HEK293T (cell line): ENCODE measurements around the gene TANC1.

Experiments
- CTCF ChIA-PET: fragments of 350-600 bp; formaldehyde crosslinking; extraction: SDS; loops from one replicate; lab custom pipeline; 2021; ENCODE audit warnings: antibody characterized with exemption, inconsistent platforms; lab: Yijun Ruan, JAX
- POLR2A ChIA-PET: fragments of 350-600 bp; formaldehyde crosslinking; extraction: SDS; loops from one replicate; lab custom pipeline; 2020; ENCODE audit warnings: antibody characterized with exemption, inconsistent platforms; lab: Yijun Ruan, JAX
- DNase-seq: peaks from one replicate; pipeline ENCODE4 v3.0.0; 2012; ENCODE audit warnings: mixed read lengths; ENCODE audit errors: extremely low spot score
- ARNT ChIP-seq: fragments of 450-650 bp; IDR thresholded peaks from 2 replicates; pipeline ENCODE4 v1.6.1; 2017; ENCODE audit warnings: mild to moderate bottlenecking
- BHLHE40 ChIP-seq: fragments of 450-650 bp; IDR thresholded peaks from 2 replicates; pipeline ENCODE4 v1.6.1; 2016; ENCODE audit warnings: mild to moderate bottlenecking, moderate library complexity, borderline replicate concordance
- CTBP1 ChIP-seq: fragments of 450-650 bp; IDR thresholded peaks from 2 replicates; pipeline ENCODE4 v1.6.1; 2016; ENCODE audit warnings: borderline replicate concordance
- ELF4 ChIP-seq: fragments of 450-650 bp; IDR thresholded peaks from 2 replicates; pipeline ENCODE4 v1.6.1; 2017; ENCODE audit warnings: antibody characterized with exemption
- FOXA1 ChIP-seq: fragments of 450-650 bp; IDR thresholded peaks from 2 replicates; pipeline ENCODE4 v1.6.1; 2016; ENCODE audit warnings: mild to moderate bottlenecking
- FOXK2 ChIP-seq: fragments of 450-650 bp; IDR thresholded peaks from 2 replicates; pipeline ENCODE4 v1.6.1; 2016; ENCODE audit warnings: mild to moderate bottlenecking
- FOXM1 ChIP-seq: fragments of 450-650 bp; IDR thresholded peaks from 2 replicates; pipeline ENCODE4 v1.6.1; 2017; ENCODE audit warnings: mild to moderate bottlenecking, borderline replicate concordance
- HDGF ChIP-seq: fragments of 450-650 bp; IDR thresholded peaks from 2 replicates; pipeline ENCODE4 v1.6.1; 2017; ENCODE audit warnings: antibody characterized with exemption, borderline replicate concordance
- L3MBTL2 ChIP-seq: fragments of 450-650 bp; conservative IDR thresholded peaks from 2 replicates; pipeline ENCODE4 v1.6.1; 2016; ENCODE audit warnings: mild to moderate bottlenecking
- LEF1 ChIP-seq: fragments of 450-650 bp; IDR thresholded peaks from 2 replicates; pipeline ENCODE4 v1.6.1; 2017; ENCODE audit warnings: mild to moderate bottlenecking, borderline replicate concordance
- NFRKB ChIP-seq: fragments of 450-650 bp; IDR thresholded peaks from 2 replicates; pipeline ENCODE4 v1.6.1; 2016; ENCODE audit warnings: mild to moderate bottlenecking, moderate library complexity
- PKNOX1 ChIP-seq: fragments of 450-650 bp; IDR thresholded peaks from 2 replicates; pipeline ENCODE4 v1.6.1; 2016
- SP1 ChIP-seq: fragments of 450-650 bp; IDR thresholded peaks from 2 replicates; pipeline ENCODE4 v1.6.1; 2017
- SUZ12 ChIP-seq: fragments of 450-650 bp; IDR thresholded peaks from 2 replicates; pipeline ENCODE4 v1.6.1; 2016; ENCODE audit warnings: mild to moderate bottlenecking
- TARDBP ChIP-seq: fragments of 450-650 bp; IDR thresholded peaks from 2 replicates; pipeline ENCODE4 v1.6.1; 2016
- ZNF384 ChIP-seq: fragments of 450-650 bp; IDR thresholded peaks from 2 replicates; pipeline ENCODE4 v1.6.1; 2016

TANC1 gene

GRCh38 chr2:159179096-159179495, 210.7 kb downstream of the TANC1 start:
- TF ChIP-seq BHLHE40 (no peak), ELF4 (no peak), CTBP1 (no peak), PKNOX1 (no peak), FOXK2 (no peak), FOXA1 (no peak), ARNT (no peak), SUZ12 (no peak), ZNF384 (no peak), NFRKB (no peak), HDGF (no peak), L3MBTL2 (no peak), TARDBP (no peak)
- POLR2A ChIA-PET, result no interaction called here
- no peak for DNase-seq
- CTCF ChIA-PET, result no interaction called here

GRCh38 chr2:159179696-159180095, 211.3 kb downstream of the TANC1 start:
- ChIA-PET POLR2A (no interaction called here), CTCF (no interaction called here)
- no peak for TF ChIP-seq PKNOX1
- TF ChIP-seq NFRKB, result no peak
- TF ChIP-seq FOXM1, result no peak
- TF ChIP-seq HDGF, result no peak
- TF ChIP-seq BHLHE40, result no peak
- no peak for TF ChIP-seq SUZ12
- no peak for TF ChIP-seq ZNF384
- TF ChIP-seq ELF4, result no peak
- no peak for TF ChIP-seq LEF1
- no peak for TF ChIP-seq SP1
- TF ChIP-seq L3MBTL2, result no peak
- no peak for DNase-seq

GRCh38 chr2:159183346-159183745, 214.9 kb downstream of the TANC1 start:
- ChIA-PET CTCF (interaction anchor here (0.6 kb wide), 1 partner anchor 229 kb away, joined by 3 read pairs; no protein-coding TSS in a partner anchor), POLR2A (no interaction called here)
- TF ChIP-seq FOXA1 (no peak), SUZ12 (no peak), ELF4 (no peak), SP1 (no peak), TARDBP (no peak), ARNT (no peak), PKNOX1 (no peak), CTBP1 (no peak), FOXK2 (no peak), ZNF384 (no peak), NFRKB (no peak), BHLHE40 (no peak), HDGF (no peak)
- no peak for DNase-seq

- CTCF ChIA-PET, result interaction anchor here (0.8 kb wide), 1 partner anchor 149 kb away, joined by 3 read pairs; no protein-coding TSS in a partner anchor
- peak; percentile 30 for DNase-seq
- TF ChIP-seq LEF1 (no peak), L3MBTL2 (no peak), CTBP1 (no peak), TARDBP (no peak), ELF4 (no peak), NFRKB (no peak), SUZ12 (no peak), ZNF384 (no peak), ARNT (no peak), BHLHE40 (no peak), HDGF (no peak), FOXK2 (no peak), FOXA1 (no peak), FOXM1 (no peak), PKNOX1 (no peak), SP1 (no peak)
- POLR2A ChIA-PET, result no interaction called here
Observed at GRCh38 chr2:159185401-159186130, 217.1 kb downstream of the TANC1 start.

GRCh38 chr2:159186462-159186861, 218.0 kb downstream of the TANC1 start:
- POLR2A ChIA-PET, result no interaction called here
- CTCF ChIA-PET, result interaction anchor here (0.5 kb wide), 1 partner anchor 38 kb away, joined by 3 read pairs; no protein-coding TSS in a partner anchor
- TF ChIP-seq ARNT, result no peak
- no peak for TF ChIP-seq CTBP1
- TF ChIP-seq PKNOX1, result no peak
- no peak for TF ChIP-seq SP1
- no peak for TF ChIP-seq TARDBP
- TF ChIP-seq L3MBTL2, result no peak
- no peak for TF ChIP-seq NFRKB
- TF ChIP-seq FOXK2, result no peak
- TF ChIP-seq ZNF384, result no peak
- no peak for TF ChIP-seq BHLHE40
- no peak for TF ChIP-seq ELF4
- no peak for DNase-seq
